GM21381 (cell line): ENCODE measurements around the gene CAPN12.

Experiments
- ATAC-seq: cut with Tn5 transposase; IDR thresholded peaks from one replicate; pipeline ENCODE4 v1.9.1; 2021; ENCODE audit warnings: mild to moderate bottlenecking, moderate library complexity; ENCODE audit not compliant: unreplicated experiment

CAPN12 gene

DNA sequence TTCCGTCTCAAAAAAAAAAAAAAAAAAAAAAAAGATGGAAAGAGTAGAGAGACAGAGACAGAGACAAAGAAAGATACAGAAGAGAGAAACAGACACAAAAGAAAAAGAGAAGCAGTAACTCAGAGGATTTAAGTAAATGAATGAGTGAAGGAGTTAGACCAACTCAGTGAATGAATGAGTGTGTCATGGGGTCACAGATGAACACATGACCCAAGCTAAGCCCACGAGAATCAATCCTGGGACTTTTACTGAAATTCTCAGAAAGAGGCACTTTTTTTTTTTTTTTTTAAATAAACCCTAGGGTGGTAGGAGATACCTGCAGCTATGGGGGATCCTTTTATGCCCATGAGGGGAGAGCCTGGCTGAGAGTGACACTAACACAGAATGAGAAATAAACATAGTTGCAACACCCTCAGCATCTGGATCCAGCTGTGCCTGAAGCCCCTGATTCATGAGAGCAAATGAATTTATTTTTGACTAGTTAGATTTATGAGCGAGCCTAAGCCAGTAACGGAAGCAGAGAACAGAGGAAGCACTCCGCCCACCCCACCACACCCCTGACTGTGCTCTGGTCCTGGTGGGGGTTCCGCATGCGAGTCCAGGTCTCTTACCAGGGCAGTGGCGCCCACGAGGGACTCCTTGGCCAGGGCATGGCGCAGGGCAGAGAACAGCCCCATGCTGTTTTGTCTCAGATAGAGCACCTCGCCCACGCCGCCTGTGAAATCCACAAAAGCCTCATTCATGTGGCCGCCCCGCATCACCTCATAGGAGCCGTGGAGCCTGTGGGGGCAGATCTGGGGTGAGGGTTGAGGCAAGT is 4.6 kb downstream of the CAPN12 start:
- no peak for ATAC-seq

DNA sequence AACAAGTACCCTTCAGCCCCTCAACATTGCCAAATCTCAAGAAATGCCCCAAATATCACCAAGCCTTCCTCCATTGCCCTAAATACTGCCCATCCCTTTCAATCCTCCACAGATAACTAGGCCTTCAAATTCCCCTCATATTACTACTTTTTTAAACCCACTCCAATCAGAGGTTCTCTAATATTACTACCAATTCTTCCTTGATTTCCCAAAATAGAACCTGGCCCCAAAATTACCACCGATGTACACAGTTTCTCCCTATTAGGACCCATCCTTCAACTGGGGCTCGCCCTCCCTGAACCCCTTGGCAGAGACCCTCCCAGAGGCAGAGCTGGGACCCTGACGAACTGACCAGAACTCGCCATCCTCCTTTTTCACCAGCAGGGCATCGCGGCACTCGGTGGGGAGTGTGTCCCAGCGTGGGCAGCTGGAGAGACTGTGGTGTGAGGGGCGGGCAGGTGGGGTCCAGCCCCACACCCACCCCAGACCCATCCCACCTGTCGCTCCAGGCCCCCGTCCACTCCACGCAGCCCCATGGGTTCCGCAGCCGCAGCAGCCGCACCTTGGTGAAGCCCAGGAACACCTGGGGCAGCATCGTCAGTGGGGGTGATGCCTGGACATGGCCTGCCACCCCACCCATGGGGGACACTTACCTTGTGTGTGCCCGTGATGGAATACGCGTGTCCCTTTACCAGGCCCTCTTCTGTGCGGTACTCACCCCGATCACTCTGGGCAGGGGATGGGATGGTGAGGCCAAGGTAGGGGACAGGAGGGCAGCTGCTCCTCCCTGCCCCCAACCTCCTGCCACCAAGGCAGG is 6.1 kb downstream of the CAPN12 start:
- ATAC-seq: no peak

DNA sequence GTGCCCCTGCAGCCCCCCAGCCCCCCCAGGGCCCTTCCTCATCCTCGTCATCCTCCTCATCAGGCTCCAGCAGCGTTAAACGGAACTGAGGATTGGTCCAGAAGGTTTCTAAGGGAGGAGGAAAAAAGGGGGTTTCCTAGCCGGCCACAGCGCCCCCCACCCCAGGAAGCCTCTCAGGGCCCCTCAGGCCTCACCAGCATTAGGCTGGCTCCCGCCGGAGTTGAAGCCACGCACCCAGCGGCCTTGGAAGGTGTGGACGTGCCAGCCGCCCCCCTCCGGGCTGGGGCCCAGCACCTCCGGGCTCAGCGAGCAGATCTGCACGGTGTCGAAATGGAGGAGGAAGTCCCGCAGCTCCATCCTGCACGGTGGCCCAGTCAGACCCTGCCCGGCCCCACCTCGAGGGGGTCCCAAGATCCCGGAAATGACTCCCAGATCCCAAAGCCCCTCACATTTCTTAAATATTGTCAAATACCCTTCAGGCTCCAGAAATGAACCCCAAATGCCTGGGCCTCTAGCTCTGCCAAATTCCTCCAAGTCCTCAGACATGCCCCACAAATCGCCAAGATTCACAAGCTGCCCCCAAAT is 6.9 kb downstream of the CAPN12 start:
- no peak for ATAC-seq

DNA sequence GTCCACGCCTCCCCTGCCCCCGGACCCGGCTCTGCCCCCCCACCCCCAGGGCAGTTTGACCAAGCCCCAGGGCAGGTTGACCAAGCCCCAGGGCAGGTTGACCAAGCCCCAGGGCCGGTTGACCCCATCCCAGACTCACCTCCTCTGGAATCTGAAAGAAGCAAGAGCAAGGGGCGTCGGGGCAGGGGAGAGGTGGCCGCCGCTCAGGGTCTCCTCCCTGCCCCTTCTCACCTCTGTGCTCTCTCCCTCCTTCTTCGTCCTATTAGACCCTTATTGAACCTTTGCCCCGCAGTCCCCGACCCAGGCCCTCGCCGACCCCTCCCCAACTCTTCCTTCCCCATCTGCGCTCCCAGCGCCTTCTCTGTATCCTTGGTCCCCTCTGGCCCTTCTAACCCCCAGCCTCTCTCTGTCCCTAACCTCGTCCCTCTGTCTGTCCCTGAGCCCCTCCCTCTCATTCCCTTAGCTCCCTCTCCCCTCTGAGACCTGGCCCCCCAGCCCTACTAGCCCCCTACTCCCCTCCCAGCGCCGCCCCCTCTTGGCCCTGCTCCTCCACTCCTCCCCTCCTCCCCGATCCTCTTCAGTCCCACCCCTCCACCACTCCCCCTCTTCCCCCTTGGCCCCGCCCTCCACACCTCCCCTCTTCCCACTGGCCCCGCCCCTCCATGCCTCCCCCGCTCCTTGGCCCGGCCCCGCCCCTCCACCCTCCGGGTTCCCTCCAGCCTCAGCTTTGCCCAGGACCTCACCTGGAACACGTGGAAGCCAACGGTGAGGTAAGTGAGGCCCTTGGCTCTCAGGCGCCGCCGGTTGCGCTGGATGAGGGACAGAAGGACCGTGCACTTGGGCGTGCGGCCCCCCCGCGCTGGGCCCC is 7.6 kb downstream of the CAPN12 start:
- ATAC-seq: no peak

DNA sequence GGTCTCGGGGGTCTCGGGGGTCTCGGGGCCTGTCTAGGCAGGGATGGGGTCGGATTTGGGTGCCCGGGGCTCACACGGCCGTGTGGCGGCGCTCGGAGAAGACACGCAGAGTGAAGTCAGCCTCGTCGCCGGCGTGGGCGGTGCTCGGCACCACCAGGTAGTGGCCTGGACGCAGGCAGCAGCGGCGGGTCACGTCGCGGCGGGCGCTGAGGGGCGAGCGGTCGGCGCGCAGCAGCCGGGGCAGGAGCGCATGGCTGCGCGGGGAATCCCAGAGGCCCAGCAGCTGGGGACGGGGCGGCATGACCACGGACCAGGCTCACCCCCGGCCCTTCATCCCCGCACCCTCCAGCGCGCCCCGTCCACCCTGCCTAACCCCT is 8.2 kb downstream of the CAPN12 start:
- no peak for ATAC-seq

DNA sequence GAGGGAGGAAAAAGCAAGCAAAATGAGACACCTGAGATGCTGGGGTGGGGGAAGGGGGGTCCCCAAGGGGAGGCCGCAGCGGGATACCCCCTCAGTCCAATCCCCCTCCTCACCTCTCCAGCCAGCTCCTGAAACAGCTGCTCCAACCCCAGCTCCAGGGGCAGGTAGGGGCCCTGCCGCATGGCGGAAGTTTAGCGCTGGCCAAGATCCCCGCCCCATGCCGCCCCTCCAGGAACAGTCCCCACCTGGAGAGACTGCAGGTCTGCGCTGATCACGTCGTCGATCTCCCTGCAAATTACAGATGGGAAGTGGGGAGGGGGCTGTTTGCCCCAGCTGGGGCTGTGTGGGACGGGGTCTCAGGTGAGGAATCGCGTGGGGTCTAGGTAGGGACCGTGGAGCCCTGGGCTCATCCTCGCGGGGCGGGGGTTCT is 9.0 kb downstream of the CAPN12 start:
- ATAC-seq: no peak

DNA sequence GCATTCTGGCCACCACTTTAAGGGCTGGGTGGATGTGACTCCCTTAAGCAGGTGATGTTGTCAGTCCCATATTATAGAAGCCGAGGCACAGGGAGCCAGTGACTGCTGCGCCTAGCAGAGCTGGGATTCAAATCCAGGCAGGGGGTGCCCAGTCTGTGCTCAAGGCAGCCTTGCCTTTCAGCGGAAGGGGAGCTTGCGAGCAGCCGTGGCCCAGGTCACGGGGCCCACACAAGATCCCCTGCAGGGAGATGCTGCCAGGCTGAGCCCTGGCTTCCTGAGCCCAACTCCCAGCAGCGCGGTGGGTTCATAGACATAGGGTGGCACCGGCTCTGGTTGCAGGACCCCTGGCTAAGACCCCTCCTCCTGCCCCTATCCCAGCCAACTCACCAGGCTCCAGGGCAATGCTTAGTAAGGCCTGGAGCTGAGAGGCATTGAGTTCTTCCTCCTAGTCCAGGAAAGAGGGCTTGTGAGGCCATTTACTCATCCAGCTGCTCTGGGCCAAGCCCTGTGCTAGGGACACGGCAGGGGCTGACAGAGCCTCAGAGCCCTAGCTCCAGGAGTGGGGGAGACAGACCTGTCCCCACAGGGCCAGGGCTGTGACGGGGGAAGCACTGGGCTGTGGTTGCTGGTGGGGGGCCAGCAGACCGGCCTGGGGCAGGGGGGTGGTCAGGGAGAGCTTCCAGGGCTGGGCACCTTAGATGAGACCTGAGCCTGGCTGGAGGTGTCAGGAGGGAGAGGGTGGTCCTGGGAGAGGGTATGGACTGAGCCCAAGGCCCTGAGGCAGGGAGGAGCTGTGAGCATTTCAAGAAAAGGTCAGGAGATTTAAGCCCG is 9.6 kb downstream of the CAPN12 start:
- ATAC-seq: no peak

DNA sequence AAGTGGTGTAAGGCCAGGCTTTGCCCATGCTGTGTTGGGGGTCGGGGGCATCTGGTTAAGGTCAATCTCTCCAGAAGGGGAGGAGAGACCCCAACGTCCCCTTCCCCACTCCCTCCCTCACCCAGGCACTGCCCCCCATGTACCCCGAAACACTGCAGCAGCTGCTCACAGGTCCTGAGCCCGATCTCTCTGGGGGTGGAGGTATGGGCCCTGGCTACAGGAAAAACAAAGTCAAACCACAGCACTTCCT is 10.2 kb downstream of the CAPN12 start:
- no peak for ATAC-seq

DNA sequence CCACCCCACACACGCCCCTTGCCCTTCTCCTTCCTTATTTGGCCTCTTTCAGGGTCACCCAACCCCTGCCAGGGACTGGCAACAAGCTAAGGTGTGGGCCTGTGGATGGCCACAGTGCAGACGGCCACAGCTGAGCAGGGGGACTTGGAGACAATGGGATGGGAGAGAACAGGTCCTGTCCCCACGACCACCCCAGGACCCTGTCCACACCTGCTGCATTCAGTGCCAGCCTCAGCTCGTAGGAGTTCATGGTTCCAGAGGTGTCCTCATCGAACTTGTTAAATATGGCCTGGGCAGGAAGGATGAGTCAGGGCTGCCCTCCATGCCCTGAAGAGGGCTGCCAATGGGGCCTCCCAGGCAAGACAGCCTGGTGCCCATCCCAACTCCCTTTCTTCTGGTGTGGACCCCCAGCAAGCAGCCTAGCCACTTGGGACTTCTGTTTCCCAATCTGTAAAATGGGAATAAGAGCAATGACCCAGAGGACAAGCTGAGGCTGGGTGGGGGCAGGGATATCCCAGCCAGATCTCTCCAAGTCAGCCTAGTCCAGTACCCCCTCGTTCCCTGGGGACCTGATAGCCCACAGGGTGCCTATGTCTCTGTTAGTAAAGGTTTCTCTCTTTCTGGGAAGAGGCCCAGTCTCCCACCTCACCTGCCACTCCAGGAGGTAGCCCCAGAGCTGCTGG is 10.6 kb downstream of the CAPN12 start:
- ATAC-seq: no peak

DNA sequence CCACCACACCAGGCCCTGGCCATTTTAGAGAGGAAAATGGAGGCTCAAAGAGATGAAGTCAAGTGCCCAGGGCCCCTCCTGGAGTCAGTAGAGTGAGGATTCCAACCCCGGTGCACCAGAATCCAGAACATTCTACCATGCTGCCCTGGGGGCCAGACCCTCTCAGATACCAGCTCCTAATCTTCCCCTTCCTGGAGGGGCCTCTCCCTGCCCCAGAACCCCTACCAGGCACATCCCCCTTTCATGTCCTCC is 11.1 kb downstream of the CAPN12 start:
- no peak for ATAC-seq

DNA sequence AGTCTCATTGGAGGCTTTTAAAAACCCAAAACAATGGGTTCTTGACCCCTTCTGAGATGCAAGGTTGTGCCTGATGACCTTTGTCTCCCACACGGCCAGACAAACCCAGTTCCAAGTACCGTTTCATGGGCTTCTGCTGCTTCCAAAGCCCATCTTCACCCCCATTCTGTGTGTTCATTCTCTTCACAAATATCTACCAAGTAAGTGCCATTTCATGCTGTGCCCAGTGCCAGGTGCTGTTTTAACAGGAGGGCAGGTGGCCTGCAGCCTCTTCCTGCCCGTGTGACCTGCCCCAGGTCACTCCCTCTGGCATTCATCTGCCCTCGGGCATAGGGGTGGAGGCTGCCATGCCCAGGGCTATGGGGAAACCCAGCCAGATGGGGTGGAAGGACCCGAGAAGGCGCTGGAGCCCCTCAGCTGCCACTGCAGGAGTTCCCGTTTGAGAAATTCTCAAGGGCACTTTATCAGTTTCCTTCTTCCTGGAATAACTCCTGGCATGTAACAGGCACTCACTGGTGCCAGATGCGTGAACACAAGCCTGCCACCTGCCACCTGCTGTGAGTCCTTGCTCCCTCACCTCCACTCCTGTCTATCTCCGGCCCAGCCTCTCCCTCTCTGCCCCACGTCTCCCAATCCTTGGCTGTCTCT is 12.5 kb downstream of the CAPN12 start:
- no peak for ATAC-seq

DNA sequence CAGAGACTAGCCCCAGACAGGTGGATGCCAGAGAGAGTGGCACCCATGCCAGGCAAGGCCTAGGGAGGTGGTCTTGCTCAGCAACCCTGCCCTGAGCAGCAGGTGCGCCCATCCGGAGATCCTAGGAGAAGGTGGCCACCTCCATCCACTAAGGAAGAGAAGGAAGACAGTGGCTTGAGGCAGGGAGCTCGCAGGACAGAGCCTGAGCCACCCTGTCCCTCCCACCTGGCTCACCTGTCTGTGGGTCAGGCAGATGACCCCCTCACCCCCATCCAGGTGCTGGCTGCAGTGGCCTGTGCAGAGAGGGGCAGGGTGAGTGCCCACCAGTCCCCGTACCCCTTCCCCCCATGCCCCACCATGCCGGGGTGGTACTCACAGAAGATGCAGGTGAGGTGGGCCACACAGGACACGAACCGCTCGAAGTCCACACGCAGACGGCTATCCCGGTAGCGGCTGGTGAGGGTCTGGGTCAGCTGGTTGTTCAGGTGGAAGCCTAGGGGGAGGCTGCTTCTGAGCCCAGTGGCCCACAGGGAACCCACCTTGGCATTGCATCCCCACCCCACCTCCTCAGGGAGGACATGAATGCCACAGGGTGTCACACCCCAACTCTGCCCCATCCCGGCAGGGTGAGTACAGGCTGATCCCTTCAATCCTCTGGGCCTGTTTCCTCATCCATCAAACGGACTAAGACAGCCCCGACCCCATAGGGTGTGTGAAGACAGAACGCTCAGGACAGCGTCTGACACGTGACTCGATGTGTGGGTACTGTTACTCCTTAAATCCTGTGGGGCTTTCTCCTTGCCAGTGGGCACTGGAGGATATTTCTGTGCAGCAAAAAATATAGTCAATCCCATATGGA is 13.3 kb downstream of the CAPN12 start:
- ATAC-seq: no peak

DNA sequence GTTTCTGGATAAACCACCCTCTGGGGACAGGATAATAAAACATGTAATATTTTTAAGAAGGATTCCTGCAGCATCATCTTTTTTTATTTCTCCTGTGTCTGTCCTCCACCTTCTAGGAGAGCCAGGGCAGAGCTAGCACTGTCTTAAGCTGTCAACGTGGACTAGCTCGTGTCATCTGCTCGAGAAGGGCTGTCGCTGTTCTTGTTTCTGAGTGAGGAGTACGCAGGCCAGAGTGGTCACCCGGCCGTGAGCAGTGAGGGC is 13.9 kb downstream of the CAPN12 start:
- ATAC-seq: no peak

DNA sequence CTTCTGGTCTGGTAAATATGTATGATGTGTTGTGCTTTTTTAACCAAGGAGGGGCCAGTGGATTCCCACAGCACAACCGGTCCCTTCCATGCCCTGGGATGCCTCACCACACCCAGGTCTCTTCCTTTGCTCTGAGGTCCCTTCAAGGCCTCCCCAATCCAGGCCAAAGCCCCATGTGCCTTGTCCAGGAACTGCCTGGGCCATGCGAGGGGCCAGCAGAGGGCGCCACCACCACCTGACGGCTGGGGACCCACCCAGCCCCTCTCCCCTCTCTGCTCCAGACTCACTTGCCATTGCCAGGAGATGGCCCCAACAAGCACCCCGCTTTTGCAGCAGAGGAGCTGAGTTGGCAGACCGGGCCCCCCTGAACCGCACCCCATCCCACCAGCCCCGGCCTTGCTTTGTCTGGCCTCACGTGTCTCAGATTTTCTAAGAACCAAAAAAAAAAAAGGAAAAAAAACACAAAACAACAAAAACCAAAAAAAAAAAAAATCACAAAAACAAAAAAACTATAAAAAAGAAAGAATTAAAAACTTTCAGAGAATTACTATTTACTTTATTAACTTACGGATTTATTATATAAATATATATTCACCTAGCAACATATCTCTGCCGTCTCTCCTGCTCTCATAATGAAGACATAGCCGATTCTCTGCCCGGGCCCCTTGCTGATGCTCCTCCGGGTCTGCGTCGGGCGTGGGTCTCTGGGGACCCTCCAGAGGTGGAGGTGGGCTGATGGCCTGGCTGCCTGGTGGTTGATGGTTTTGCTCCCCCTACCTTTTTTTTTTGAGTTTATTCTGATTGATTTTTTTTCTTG is 14.4 kb downstream of the CAPN12 start:
- ATAC-seq: no peak

DNA sequence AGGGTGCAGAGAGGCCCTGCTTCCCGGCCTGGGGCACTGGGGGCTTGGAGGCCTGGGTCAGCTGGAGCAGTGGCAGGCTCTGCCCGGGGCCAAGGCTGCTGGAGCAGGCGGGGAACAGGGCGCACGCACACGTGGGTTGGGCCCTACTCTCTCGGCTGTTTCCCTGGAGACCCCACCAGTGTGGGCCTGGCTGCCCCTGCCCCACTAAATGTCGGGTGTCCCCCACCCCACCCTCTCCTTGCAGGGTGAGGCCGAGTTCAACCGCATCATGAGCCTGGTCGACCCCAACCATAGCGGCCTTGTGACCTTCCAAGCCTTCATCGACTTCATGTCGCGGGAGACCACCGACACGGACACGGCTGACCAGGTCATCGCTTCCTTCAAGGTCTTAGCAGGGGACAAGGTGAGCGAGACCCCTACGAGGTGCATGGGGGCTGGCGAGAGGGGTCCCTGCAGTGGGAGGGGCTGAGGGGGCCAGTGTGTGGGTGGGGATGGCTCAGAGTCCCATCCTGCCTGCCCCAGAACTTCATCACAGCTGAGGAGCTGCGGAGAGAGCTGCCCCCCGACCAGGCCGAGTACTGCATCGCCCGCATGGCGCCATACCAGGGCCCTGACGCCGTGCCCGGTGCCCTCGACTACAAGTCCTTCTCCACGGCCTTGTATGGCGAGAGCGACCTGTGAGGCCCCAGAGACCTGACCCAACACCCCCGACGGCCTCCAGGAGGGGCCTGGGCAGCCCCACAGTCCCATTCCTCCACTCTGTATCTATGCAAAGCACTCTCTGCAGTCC is 15.3 kb downstream of the CAPN12 start:
- ATAC-seq: no peak

DNA sequence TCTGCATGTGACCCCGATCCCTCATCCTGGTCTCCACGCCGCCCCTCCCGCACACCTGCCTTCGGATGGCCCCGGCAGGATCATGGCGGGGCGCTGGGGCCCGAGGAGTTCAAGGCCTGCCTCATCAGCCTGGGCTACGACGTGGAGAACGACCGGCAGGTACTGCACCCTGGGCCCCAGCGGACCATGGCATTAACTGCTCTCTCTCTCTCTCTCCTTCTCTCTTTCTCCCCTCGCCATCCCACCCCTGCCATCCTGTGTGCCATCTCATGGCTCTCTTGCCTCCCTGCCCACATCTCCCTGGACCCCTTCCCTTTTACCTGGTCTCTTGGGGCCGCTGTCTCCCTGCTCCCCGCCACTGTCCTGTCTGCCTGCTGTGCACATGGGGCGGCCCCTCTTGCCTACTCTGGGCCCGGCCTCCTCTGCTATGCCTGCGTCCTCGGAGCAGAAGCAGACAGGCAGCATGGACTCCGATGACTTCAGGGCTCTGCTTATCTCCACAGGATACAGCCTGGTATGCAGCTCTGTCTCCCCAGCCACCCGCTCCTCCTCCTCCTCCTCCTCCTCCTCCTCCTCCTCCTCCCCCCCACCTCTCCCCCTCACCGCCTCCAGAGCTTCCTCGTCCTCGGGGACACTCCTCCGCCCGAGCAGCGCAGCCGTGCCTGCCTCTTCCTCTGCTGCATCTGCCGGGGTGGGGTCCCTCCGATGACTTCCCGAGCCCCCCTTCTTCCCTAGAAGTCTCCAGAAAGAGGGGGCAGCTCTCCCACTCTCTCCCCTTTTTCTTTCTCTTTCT is 16.2 kb downstream of the CAPN12 start:
- ATAC-seq: no peak
